ENCODE data around the gene POLG.

The POLG gene

GRCh38 chr15:89370120-89370977, 35.7 kb upstream of the POLG start:
- DNase-seq: no peak

GRCh38 chr15:89369341-89369947, 34.8 kb upstream of the POLG start:
- no peak for DNase-seq

DNA sequence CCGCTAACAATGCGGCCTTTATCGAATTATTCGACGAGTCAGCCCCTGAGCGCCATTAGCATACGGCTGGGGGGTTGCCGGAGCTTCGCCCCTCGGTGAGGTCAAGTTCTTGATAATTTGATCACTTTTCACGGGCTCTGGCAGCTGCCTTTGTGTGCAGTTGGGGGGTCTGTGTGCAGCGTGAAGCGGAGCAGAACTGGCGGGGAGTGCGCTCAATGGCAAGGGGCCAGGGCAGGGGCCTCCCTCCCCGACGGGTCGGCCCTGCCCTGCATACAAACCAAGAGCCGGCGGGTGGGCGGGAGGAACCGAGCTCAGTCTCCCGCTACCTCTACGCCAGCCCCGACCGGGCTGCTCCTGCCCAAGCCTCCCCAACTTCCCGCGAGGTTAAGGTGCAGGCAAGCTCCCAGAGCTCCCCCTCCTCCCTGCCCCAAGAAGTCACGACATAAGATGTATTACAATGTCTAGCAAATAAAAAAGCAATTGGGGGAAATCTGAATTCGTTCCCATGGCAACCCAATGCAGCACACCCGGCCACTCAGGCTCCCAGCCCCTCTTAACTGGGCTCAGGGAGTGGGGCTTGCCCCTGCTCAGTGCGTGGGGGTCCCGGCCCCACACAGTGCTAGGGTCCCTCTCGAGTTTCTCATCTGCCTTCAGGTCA, 34.1 kb upstream of the POLG start:
- no peak for DNase-seq

DNA sequence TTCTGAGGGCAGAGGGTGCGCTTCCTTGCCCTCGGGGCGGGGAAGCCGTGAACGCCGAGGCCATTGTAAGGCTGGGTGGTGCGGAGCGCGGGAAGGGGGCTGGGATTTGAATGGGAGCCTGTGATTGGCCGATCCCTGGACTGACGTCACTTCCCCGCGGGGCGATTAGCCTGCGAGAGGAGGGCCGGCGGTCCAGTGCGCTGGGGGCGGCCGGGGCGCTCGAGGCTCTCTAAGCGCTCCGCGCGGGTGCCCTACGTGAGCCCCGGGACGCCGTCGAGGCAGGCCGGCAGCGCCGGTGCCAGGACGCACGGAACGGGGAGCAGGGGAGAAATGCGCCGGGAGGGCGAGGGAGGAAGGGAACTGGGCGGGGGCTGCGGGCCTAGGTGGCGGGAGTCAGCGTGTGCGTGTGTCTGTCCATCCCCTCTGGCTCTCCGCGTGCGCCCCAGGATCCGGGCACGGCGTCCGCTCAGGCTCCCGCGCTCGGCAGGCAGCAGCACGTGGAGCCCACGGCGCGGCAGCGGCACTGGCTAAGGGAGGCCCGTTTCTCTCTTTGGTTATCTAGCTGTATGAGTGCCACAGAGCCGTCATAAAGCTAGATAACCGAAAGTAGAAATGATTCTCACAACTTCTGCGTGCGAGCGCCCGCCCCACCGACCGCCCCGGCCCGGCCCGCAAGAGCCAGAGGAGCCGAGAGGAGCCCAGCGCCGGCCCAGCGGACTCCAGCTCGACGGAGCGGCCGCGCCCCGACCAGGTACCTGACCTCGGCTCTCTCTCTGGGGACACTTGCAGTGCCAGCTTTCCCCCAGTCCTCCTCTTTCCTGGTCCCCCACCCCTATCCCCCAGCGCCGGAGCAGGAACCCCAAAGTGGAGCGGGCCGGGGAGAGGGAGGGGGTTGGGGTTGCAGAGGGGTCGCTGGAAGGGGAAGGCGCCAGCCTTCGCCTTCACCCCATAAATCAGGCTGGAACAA, 33.1 kb upstream of the POLG start:
- no peak for DNase-seq

- DNase-seq: no peak
Observed at GRCh38 chr15:89366656-89367393, 32.2 kb upstream of the POLG start.

GRCh38 chr15:89365462-89366065, 30.9 kb upstream of the POLG start:
- no peak for DNase-seq

- DNase-seq: no peak
Observed at GRCh38 chr15:89364741-89365450, 30.3 kb upstream of the POLG start.

DNA sequence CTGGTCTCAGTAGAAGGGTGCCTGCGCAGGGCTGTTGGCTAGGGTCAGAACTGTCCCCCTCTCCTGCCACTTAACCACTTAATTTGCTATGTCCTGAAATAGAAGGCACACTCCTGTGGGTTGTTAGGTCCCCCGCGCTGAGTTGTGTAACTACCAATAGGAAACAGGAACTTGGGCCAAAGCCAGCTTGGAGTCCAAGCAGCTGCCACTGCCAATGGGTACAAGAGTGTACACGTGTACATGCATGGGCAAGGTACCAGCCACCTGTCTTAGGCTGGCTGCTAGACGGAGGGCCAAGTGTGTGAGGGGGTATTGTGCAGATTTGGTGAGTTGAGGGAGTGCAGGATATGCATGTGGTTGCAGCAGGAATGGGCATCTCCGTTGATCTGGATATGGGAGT, 29.7 kb upstream of the POLG start:
- no peak for DNase-seq

DNA sequence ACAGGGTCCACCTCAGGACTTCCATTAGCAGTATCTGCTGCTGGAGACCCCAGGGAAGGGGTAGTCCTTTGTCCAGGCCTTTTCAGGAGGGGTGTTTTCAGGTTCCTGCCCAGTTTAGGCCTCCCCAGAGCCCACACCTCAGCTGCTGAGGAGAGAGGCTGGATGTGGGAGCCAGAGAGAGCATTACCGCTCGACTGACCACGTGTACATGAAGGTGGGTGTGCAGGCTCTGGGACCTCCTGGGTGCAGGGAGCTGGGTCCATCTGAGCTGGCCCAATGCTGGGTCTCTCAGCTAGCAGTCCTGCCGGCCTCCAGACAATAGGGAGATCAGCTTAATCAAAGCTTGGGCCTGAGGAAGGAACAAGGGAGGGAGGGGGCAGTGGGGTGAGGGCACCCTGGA, 29.1 kb upstream of the POLG start:
- no peak for DNase-seq

DNA sequence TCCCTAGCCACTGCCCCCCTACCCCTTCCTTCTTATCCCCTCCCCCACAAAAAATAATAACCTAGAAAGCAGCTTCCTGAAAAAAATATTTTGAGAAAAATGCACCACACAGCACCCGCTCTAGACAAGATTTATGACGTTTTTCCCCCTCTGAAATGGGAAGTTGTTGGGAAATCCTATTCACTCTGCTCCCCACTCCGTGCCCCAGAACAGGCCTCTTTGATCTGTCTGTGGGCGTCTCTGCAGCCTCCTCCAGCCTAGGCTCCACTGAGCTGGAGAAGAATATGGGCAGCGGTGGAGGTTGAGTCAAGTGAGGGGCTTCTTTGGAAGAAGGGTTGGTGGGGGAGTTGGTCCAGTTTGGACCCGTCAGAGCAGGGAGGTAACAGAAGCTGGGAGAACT, 28.5 kb upstream of the POLG start:
- DNase-seq: no peak

DNA sequence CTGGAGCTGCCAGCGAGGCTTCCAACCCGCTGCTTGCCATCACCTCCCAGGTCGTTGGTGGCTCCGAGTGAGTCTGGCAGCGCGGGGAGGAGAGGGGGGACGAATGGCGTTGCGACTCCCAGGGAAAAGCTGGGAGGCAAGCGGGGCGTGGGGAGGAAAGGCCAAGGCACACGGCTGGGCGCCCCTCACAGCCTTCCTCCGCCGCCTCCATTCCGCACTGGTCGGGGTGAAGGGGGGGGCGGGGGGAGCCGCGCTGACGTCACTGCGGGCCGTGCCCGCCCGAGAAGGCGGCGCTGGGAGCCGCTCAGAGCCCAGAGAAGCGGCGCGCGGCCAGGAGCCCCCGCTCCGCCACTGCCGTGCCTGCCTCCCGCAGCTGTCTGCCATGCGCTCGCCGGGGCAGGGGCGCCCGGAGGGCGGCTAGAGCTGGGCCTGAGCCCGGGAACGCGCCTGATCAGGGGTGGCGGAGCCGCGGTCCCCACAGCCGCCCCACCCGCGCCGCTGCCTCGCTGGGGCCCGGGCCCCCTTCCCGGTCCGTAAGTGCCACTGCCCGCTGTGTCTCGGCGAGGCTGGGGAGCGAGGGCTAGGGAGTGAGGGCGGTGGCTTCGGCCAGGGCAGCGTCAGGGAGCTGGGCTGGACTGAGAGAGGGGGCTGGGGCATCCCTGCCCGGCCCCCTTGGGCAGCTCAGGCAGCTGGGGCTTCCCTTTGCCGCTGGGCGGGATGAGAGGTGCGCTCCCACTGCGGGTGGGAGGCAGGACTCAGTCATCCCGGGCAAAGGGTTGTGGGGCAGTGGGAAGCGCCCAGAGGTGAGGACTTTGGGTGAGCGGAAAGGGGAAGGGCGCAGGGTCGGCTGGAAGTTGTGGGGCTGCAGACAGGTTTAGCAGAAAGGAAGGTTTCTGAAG, 27.8 kb upstream of the POLG start:
- DNase-seq: no peak

DNA sequence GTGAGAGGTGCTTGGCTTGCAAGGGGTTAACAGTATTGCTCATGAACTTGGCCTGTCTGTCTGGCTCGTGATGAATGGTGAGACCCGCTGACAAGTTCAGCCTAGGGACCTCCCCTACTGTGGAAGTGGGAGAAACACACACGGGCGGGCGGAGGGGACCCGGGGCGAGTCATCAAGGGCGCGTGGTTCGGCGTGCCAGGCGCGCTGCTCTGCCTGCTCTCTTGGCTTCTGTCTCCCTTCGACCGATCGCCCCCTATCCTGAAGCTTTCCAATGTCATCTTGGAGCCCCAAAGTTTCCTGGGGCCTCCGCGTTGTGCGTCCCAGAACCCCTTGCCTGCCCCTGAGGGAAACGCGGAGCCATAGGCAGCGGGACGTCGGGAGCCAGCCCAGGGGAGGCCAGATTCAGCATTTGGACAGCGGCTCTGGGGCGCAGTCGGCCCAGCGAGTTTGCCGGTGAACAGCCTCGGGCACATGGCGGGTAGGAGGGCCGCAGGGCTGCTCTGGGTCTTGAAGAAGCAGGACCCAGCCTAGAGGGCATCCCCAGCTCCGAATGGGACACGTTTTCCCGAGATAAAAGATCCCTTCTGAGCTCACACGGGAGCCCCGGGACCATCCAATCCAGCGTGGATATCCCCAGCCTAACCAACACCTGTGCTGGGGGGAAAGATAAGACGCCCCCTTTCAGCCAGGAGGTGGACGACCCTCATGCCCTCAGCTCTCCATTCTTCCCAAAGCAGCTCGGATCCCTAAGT, 27.0 kb upstream of the POLG start:
- no peak for DNase-seq

GRCh38 chr15:89360294-89360971, 25.8 kb upstream of the POLG start:
- no peak for DNase-seq

GRCh38 chr15:89359471-89360293, 25.1 kb upstream of the POLG start:
- no peak for DNase-seq

DNA sequence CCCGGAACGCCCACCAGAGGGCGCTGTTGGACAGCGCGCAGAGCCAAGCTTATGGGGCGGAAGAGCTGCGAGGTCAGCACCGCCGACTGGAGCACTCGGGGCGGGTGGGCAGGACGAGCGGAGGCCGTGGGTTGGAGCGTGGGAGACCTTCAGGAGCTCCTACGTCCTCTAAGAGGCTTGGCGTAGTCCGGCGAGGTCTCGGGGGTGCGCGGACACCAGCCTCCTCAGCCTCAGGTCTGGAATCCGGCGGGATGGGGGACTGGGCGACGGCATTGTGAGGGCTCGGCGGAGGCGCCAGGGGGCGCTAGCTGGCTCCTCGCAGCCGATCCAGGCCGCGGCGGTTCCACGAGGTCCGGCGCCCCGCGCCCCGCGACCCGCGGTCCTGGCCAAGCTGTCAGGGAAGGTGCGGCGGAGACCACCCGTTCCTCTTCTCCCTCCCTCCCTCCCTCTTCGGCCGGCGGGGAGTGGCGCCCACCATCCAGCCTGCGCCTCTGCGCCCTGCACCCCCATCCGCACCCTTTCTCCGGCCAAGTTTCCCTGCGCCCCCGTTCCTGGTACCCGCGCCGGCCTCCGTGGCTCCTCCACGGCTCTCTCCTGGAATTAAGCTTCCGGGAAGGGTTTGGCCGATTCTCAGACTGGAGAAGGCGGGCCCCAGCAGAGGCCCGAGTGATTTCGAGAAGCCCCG, 24.3 kb upstream of the POLG start:
- peak; percentile 67 for DNase-seq

GRCh38 chr15:89358435-89358754, 23.8 kb upstream of the POLG start:
- DNase-seq: no peak

DNA sequence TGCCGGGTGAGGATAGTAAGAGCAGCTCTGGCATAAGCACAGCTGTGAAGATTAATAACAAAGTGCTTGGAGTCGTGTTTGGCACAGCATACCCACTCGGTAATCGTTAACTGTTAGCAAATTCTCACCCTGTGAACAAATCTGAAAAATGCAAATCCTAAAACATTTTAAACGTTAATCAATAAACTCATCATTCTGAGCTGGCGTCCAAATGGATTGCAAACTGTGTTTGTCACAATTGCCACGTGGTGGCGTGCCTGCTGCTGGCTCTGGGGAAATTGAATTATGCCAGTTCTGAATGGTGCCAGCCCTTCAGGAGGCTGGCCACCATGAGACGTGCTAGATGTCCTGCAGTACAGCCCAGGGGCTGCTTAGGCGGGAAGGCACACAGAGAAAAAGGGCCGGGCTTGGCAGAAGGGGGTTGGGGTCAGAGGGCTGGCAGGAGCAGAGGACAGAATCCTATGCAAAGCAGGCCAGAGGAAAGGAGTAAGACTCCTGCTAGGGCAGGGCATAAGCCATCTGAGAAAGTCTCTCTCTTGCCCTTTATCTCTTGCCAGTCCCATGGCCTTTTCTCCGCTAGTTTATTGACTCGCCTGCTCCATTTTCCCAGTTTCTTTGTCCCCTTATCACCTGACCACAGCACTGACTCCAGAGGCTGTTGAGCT, 22.1 kb upstream of the POLG start:
- no peak for DNase-seq

All from NK-92 treated with Interleukin-12 subunit alpha and Interleukin-12 subunit beta, amount 100 ng/mL, for 24 hours (cell line).